K562 (cell line): ENCODE measurements around the gene EHBP1L1. TPM values are rescaled to one million over a fixed set of nuclear protein-coding genes. Genes with fewer than 3 reads are reported as not detected.

Experiments
- BCOR ChIP-seq: fragments of 450-650 bp; IDR thresholded peaks from 2 replicates; pipeline ENCODE4 v1.6.1; 2016
- BMI1 ChIP-seq: fragments of 150-350 bp; IDR thresholded peaks from 2 replicates; pipeline ENCODE4 v1.6.1; 2014; ENCODE audit warnings: low read length
- CBX2 ChIP-seq: fragments of 200-600 bp; sonication (generic); IDR thresholded peaks from one replicate; pipeline ENCODE4 v1.6.1; 2012; ENCODE audit warnings: mild to moderate bottlenecking, low read length, inconsistent platforms; ENCODE audit not compliant: insufficient read depth, poor library complexity, severe bottlenecking
- CCNT2 ChIP-seq: IDR thresholded peaks from 2 replicates; pipeline ENCODE4 v1.6.1; 2011; ENCODE audit warnings: borderline replicate concordance, low read depth, mild to moderate bottlenecking, moderate library complexity, mixed read lengths, low read length; ENCODE audit not compliant: insufficient read length; ENCODE audit errors: extremely low read depth
- CEBPG ChIP-seq, 3 experiments: fragments of 200-800 bp in 1 of 3; sonication (Bioruptor generic) in 1 of 3; sonication (generic) in 1 of 3; formaldehyde crosslinking in 1 of 3; IDR thresholded peaks in 2 of 3; conservative IDR thresholded peaks in 1 of 3; 2 replicates each; pipeline versions ENCODE4 v1.6.1 to v1.8.0; 2016 to 2022; ENCODE audit warnings: missing compliant biosample characterization in 2 of 3, missing genetic modification characterization in 2 of 3, mild to moderate bottlenecking in 1 of 3, missing genetic modification reagents in 1 of 3
- CHD4 ChIP-seq: fragments of 200-600 bp; sonication (generic); IDR thresholded peaks from 3 replicates; pipeline ENCODE4 v1.6.1; 2012; ENCODE audit warnings: low read depth, mild to moderate bottlenecking, mixed read lengths, low read length, inconsistent platforms; ENCODE audit not compliant: insufficient read depth, insufficient replicate concordance, poor library complexity, severe bottlenecking
- DPF2 ChIP-seq: fragments of 450-650 bp; IDR thresholded peaks from 2 replicates; pipeline ENCODE4 v1.6.1; 2016
- FOXJ2 ChIP-seq: fragments of 200-800 bp; sonication (Bioruptor generic); IDR thresholded peaks from 2 replicates; pipeline ENCODE4 v1.6.1; 2016; ENCODE audit warnings: missing genetic modification characterization, missing compliant biosample characterization
- HNRNPUL1 ChIP-seq: fragments of 200-400 bp; formaldehyde crosslinking; IDR thresholded peaks from 2 replicates; pipeline ENCODE4 v1.6.1; 2017; ENCODE audit warnings: low read length
- POLR2AphosphoS5 ChIP-seq: IDR thresholded peaks from 2 replicates; pipeline ENCODE4 v1.6.1; 2011; ENCODE audit warnings: mild to moderate bottlenecking, low read depth, low read length, moderate library complexity; ENCODE audit not compliant: control insufficient read depth, insufficient read depth
- POLR2H ChIP-seq: IDR thresholded peaks from 2 replicates; pipeline ENCODE4 v1.6.1; 2016; ENCODE audit warnings: missing genetic modification characterization, low read depth, mild to moderate bottlenecking, control low read depth, missing compliant biosample characterization, moderate library complexity
- RFX5 ChIP-seq: IDR thresholded peaks from 2 replicates; pipeline ENCODE4 v1.6.1; 2011; ENCODE audit warnings: low read depth, mild to moderate bottlenecking, improper control_type of control experiment, low read length
- RHOXF2B ChIP-seq: fragments of 250-450 bp; sonication (Bioruptor Pico); conservative IDR thresholded peaks from 2 replicates; pipeline ENCODE4 v1.5.1; 2021
- ZNF224 ChIP-seq: sonication (generic); formaldehyde crosslinking; IDR thresholded peaks from 2 replicates; pipeline ENCODE4 v1.8.0; 2022; ENCODE audit warnings: mild to moderate bottlenecking, missing genetic modification reagents
- ZNF324 ChIP-seq: fragments of 250-450 bp; sonication (Bioruptor Pico); IDR thresholded peaks from 2 replicates; pipeline ENCODE4 v1.4.0; 2020; ENCODE audit warnings: mild to moderate bottlenecking
- ZNF707 ChIP-seq: fragments of 250-450 bp; sonication (Bioruptor Pico); conservative IDR thresholded peaks from 2 replicates; pipeline ENCODE4 v1.8.0; 2022; ENCODE audit warnings: inconsistent platforms, mild to moderate bottlenecking, moderate library complexity
- polyA plus RNA-seq, 8 experiments: library from polyadenylated mRNA; depleted of rRNA in 4 of 8; stranded (reverse) in 5 of 8; unstranded in 3 of 8; fragments of >200 nt; fragmentation: Nextera tagmentation in 2 of 8; fragmentation: Illumina TruSeq in 1 of 8; extraction: Ambion mirVana in 2 of 8; extraction: Trizol in 1 of 8; gene quantifications; 2 replicates each; pipeline versions ENCODE4 v1.2.1 to v1.2.3, GENCODE V29; 2011 to 2014; ENCODE audit warnings: inconsistent platforms in 1 of 8, missing spikeins in 1 of 8
- total RNA-seq, 7 experiments: library from RNA; depleted of rRNA in 6 of 7; stranded (reverse); fragments of >200 nt in 6 of 7; fragmentation: Illumina TruSeq in 2 of 7; extraction: Trizol in 2 of 7; gene quantifications; 2 replicates each; pipeline versions ENCODE4 v1.2.1 to v1.2.3, GENCODE V29; 2011 to 2021; ENCODE audit warnings: low replicate concordance in 1 of 7
- TF ChIP-seq, protein P1 (sequence below), 2 experiments: fragments of 450-650 bp in 1 of 2; sonication (generic) in 1 of 2; formaldehyde crosslinking in 1 of 2; IDR thresholded peaks in 1 of 2; conservative IDR thresholded peaks in 1 of 2; 2 replicates each; pipeline versions ENCODE4 v1.6.1 to v1.8.1; 2016 to 2023; ENCODE audit warnings: mild to moderate bottlenecking in 2 of 2, moderate library complexity in 2 of 2, inconsistent platforms in 1 of 2, missing genetic modification reagents in 1 of 2
- TF ChIP-seq, protein P2 (sequence below), 2 experiments: fragments of 450-650 bp; formaldehyde crosslinking in 1 of 2; IDR thresholded peaks; 2 replicates each; pipeline versions ENCODE4 v1.4.0 to v1.6.1; 2014 to 2020; ENCODE audit warnings: mild to moderate bottlenecking in 2 of 2, borderline replicate concordance in 1 of 2, low read depth in 1 of 2

EHBP1L1 gene
- total and polyA plus RNA-seq, 9 of the 15 experiments (the other 6 are each of a cell fraction or from before 2014, with no cell fraction given) = 0.03 to 87.1 (median 26.3) TPM

DNA sequence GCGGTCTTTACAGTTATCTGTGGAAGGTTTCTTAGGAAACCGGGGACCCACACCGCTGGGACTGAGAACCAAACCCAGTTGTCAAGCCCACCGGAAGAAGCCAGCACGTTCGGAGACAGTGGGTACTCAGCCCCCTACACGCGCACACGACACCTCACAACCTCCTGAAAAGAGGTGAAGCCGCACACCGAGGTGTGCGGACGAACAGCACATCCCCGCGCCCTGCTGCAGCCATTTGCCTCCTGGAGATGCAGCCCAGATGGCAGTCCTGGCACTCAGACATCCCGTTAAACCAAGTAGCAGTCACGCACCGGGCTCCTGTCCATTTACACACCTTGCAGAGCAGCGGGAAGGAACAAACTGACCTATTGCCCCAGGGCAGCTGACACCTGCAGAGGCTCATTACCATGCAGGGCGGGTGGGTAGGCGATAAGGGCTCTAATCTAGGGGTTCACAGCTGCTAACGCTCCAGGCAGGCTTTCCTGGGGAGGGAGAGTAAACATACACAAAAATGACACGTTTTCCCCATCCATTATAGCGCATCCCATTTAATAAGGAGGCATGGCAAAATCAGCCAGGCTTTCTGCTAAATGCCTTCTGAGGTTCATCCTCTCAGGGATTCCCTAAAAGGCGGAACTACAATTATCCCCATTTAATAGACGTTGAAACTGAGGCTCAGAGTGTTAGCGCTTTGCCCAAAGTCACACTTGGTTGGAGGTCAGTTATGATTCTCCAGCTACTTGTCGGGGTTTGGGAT is 864 bp upstream of the EHBP1L1 start (continued):
- TF ChIP-seq CBX2 (no peak), POLR2H (tag) (no peak; the same call in none of the 2 replicates), ZNF707 (no peak), CHD4 (peak; percentile 100), BCOR (peak; percentile 100), CEBPG (CRISPR knock-in tag; IDR thresholded peaks at IDR 0.05) (no peak), CEBPG (tag; conservative IDR thresholded peaks at IDR 0.05 in 1 of 2, IDR thresholded peaks at IDR 0.05 in 1 of 2) (no peak), RFX5 (no peak), DPF2 (peak; percentile 85), BMI1 (no peak), CCNT2 (peak; percentile 74), HNRNPUL1 (no peak), ZNF224 (CRISPR knock-in tag) (no peak), ZNF324 (no peak), FOXJ2 (tag) (peak; percentile 21; the same call in 1 of the 2 replicates), RHOXF2B (CRISPR knock-in tag) (no peak), POLR2AphosphoS5 (peak; percentile 97)
- TF ChIP-seq, protein P1, sequence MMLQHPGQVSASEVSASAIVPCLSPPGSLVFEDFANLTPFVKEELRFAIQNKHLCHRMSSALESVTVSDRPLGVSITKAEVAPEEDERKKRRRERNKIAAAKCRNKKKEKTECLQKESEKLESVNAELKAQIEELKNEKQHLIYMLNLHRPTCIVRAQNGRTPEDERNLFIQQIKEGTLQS (IDR thresholded peaks at IDR 0.05) = peak; percentile 13; the same call in 1 of the 2 replicates
- TF ChIP-seq, protein P1 (CRISPR knock-in tag; conservative IDR thresholded peaks at IDR 0.05) = peak; percentile 68
- TF ChIP-seq, protein P2, sequence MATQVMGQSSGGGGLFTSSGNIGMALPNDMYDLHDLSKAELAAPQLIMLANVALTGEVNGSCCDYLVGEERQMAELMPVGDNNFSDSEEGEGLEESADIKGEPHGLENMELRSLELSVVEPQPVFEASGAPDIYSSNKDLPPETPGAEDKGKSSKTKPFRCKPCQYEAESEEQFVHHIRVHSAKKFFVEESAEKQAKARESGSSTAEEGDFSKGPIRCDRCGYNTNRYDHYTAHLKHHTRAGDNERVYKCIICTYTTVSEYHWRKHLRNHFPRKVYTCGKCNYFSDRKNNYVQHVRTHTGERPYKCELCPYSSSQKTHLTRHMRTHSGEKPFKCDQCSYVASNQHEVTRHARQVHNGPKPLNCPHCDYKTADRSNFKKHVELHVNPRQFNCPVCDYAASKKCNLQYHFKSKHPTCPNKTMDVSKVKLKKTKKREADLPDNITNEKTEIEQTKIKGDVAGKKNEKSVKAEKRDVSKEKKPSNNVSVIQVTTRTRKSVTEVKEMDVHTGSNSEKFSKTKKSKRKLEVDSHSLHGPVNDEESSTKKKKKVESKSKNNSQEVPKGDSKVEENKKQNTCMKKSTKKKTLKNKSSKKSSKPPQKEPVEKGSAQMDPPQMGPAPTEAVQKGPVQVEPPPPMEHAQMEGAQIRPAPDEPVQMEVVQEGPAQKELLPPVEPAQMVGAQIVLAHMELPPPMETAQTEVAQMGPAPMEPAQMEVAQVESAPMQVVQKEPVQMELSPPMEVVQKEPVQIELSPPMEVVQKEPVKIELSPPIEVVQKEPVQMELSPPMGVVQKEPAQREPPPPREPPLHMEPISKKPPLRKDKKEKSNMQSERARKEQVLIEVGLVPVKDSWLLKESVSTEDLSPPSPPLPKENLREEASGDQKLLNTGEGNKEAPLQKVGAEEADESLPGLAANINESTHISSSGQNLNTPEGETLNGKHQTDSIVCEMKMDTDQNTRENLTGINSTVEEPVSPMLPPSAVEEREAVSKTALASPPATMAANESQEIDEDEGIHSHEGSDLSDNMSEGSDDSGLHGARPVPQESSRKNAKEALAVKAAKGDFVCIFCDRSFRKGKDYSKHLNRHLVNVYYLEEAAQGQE (IDR thresholded peaks at IDR 0.05; ENCODE audit: borderline replicate concordance) = no peak
- TF ChIP-seq, protein P2 (CRISPR knock-in tag; IDR thresholded peaks at IDR 0.05; ENCODE audit: low read depth) = no peak
